ENCODE data around the gene IPCEF1.

Gene IPCEF1

DNA sequence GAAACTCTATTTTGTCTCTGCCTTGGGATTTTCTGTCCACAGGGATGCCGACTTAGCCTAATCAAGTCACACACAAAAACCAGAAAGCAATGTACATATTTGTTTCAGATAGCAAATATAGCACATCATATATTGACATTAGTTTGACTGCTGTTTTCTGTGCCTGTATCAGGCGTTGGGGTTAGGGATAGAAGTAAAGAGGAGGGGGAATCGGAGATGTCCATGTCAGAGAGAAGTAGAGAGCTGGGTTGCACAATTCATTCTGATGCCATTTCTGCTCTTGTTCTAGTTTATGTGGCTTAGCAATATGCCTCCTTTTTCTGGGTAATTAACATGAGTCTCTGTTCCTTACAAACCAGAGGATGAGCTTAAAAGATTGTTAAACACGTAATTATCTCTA is 14.7 kb upstream of the IPCEF1 start:
- Histone ChIP-seq H3K9me3 (ENCODE audit: control insufficient read depth, insufficient read depth, low read length) (no peaks in the 10 kb centered on the region), H3K27ac (ENCODE audit: low read depth, low read length) (no peak overlapping the region), H3K27me3 (ENCODE audit: control insufficient read depth, insufficient read depth, low read length) (no peaks in the 10 kb centered on the region), H3K4me3 (ENCODE audit: low read depth, low read length) (no peak overlapping the region), H3K4me1 (ENCODE audit: control insufficient read depth, insufficient read depth, low read length) (no peaks in the 10 kb centered on the region), H3K36me3 (ENCODE audit: control insufficient read depth, insufficient read depth, low read length) (no peaks in the 10 kb centered on the region), H3K9ac (ENCODE audit: low read depth, low read length) (no peak overlapping the region)

DNA sequence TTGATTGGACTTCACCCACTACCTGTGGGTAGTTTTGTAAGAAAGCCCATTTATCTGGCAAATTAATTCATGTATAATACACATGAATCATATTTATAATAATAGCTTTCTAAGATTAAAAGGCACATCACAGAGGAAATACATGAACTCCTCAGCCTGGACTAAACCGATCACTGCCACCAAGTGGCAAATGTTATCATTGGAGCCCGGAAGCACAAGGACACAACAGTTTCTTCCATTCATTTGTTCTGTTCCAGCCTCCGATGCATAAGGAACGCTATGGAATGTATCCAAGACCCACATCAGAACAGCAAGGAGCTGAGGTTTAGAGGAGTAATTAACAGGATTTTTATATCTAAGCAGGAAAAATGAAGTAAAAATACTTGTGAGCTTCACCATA is 13.9 kb upstream of the IPCEF1 start:
- H3K4me3 ChIP-seq (ENCODE audit: low read depth, low read length) = no peak overlapping the region
- no peak overlapping the region for H3K9ac ChIP-seq (ENCODE audit: low read depth, low read length)
- H3K9me3 ChIP-seq (ENCODE audit: control insufficient read depth, insufficient read depth, low read length) = no peaks in the 10 kb centered on the region
- no peaks in the 10 kb centered on the region for H3K36me3 ChIP-seq (ENCODE audit: control insufficient read depth, insufficient read depth, low read length)
- H3K27ac ChIP-seq (ENCODE audit: low read depth, low read length) = no peak overlapping the region
- no peaks in the 10 kb centered on the region for H3K27me3 ChIP-seq (ENCODE audit: control insufficient read depth, insufficient read depth, low read length)
- no peaks in the 10 kb centered on the region for H3K4me1 ChIP-seq (ENCODE audit: control insufficient read depth, insufficient read depth, low read length)

DNA sequence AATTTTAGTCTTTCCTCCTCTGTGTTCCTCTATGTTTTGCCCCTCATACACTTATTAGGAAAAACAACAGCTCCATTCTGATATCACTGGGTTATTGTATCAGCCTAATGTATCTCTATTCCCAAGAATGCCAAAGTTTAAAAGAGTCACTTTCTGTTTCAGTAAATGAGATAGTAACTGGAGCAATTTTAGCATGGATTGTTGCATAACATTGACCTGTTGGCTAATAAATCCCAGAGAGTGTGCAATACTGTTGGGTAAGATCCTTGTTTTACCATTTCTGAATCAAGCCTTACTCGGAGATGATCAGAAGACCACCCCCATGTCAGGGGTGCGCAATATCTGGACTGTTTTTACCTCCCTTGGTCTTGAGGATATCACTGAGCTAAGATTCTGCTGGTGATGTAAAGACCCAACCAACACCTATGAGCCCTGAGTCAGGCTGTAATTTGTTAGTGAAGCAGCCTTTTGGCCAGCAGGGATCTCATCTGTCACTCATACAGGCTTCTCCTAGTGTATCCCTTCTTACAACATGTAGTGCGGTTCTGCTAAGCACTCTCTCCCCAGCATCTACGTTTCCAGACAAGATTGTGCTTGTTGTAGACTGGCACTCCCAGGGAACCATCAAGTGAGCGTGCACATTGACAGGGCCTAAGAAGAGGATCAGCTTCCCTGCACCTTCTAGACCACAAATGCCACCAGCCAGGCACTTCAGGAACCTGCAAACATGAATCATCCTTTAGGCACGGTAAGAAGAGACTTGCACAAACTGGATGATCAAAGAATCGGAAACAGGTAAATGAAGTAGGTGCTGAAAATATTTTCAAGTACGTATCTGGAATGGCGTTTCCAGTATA is 11.5 kb upstream of the IPCEF1 start:
- Histone ChIP-seq H3K4me1 (ENCODE audit: control insufficient read depth, insufficient read depth, low read length) (no peaks in the 10 kb centered on the region), H3K9ac (ENCODE audit: low read depth, low read length) (no peak overlapping the region), H3K27ac (ENCODE audit: low read depth, low read length) (no peak overlapping the region), H3K9me3 (ENCODE audit: control insufficient read depth, insufficient read depth, low read length) (no peaks in the 10 kb centered on the region), H3K36me3 (ENCODE audit: control insufficient read depth, insufficient read depth, low read length) (no peaks in the 10 kb centered on the region), H3K27me3 (ENCODE audit: control insufficient read depth, insufficient read depth, low read length) (no peaks in the 10 kb centered on the region), H3K4me3 (ENCODE audit: low read depth, low read length) (no peak overlapping the region)

DNA sequence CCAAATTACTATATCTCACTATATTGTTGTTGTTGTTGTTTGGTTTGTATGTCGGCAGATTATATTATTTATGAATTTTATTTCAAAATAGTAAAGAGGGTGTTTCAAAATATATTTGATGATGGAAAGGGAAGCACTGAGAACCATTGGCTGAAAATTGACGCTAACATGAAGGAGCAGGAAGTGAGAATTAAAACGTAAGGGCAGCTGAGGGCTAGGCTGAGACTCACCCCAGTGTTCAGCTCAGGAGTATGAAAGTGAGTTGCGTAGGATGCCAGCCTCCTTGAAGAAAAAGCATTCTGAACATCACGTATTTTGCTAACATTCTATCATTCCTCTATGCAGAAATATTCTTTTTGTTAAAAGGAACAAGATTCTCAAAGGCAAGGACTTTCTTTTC is 10.7 kb upstream of the IPCEF1 start:
- no peaks in the 10 kb centered on the region for H3K9me3 ChIP-seq (ENCODE audit: control insufficient read depth, insufficient read depth, low read length)

DNA sequence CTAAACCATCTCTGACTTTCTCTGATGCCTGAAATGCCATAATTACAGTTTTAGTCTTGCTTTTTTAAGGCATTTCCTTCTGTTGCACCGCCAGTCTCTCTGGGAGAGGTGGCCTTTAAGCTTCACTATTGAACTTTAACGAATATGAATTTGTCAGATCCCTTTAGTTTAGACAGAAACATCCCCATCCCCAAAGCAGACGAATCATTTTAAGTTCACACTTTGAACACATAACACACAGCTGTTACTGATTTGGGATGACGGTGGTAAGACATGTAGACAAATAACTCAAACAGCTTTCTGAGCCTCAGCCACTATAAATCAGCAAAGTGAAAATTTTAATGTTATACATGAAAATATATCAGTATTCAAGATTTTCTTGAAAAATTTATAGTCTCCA is 7.2 kb upstream of the IPCEF1 start:
- Histone ChIP-seq H3K27ac (ENCODE audit: low read depth, low read length) (no peak overlapping the region), H3K4me3 (ENCODE audit: low read depth, low read length) (no peak overlapping the region), H3K4me1 (ENCODE audit: control insufficient read depth, insufficient read depth, low read length) (no peaks in the 10 kb centered on the region), H3K27me3 (ENCODE audit: control insufficient read depth, insufficient read depth, low read length) (no peaks in the 10 kb centered on the region), H3K9ac (ENCODE audit: low read depth, low read length) (no peak overlapping the region), H3K36me3 (ENCODE audit: control insufficient read depth, insufficient read depth, low read length) (no peaks in the 10 kb centered on the region), H3K9me3 (ENCODE audit: control insufficient read depth, insufficient read depth, low read length) (no peaks in the 10 kb centered on the region)

More for the DNA sequence above, 10.7 kb upstream of the IPCEF1 start:
- H3K36me3 ChIP-seq (ENCODE audit: control insufficient read depth, insufficient read depth, low read length) = no peaks in the 10 kb centered on the region
- no peaks in the 10 kb centered on the region for H3K4me1 ChIP-seq (ENCODE audit: control insufficient read depth, insufficient read depth, low read length)
- no peaks in the 10 kb centered on the region for H3K27me3 ChIP-seq (ENCODE audit: control insufficient read depth, insufficient read depth, low read length)
- no peak overlapping the region for H3K9ac ChIP-seq (ENCODE audit: low read depth, low read length)
- H3K27ac ChIP-seq (ENCODE audit: low read depth, low read length) = no peak overlapping the region
- no peak overlapping the region for H3K4me3 ChIP-seq (ENCODE audit: low read depth, low read length)

DNA sequence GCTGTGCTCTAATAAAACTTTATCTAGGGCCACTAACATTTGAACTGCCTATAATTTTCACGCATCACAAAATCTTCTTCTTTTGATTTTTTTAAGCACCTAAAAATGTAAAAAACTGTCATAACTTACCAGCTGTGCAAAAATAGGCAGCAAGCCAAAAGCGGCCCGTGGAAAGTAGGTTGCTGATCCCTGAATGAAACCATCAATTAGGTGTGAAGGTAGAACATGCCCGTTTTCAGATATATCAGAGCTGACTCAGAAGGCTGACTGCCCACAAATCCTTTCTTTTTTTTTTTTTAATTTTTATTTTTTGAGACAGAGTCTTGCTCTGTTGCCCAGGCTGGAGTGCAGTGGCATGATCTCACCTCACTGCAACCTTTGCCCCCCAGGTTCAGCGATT is 4.9 kb upstream of the IPCEF1 start:
- no peak overlapping the region for H3K4me3 ChIP-seq (ENCODE audit: low read depth, low read length)
- H3K9me3 ChIP-seq (ENCODE audit: control insufficient read depth, insufficient read depth, low read length) = no peaks in the 10 kb centered on the region
- no peaks in the 10 kb centered on the region for H3K36me3 ChIP-seq (ENCODE audit: control insufficient read depth, insufficient read depth, low read length)
- H3K27ac ChIP-seq (ENCODE audit: low read depth, low read length) = no peak overlapping the region
- H3K27me3 ChIP-seq (ENCODE audit: control insufficient read depth, insufficient read depth, low read length) = no peaks in the 10 kb centered on the region
- no peak overlapping the region for H3K9ac ChIP-seq (ENCODE audit: low read depth, low read length)
- no peaks in the 10 kb centered on the region for H3K4me1 ChIP-seq (ENCODE audit: control insufficient read depth, insufficient read depth, low read length)

DNA sequence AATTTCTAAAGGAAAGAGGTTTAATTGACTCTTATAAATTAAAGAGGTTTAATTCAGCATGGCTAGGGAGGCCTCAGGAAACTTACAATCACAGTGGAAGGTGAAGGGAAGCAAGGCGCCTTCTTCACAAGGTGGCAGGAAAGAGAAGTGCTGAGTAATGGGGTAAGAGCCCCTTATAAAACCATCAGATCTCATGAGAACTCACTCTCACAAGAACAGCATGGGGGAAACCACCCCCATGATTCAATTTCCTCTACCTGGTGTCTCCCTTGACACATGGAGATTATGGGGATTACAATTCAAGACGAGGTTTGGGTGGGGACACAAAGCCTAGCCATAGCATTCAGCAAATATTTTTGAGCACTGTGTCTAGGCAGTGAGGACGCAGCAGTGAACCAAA is 3.9 kb upstream of the IPCEF1 start:
- no peaks in the 10 kb centered on the region for H3K36me3 ChIP-seq (ENCODE audit: control insufficient read depth, insufficient read depth, low read length)
- H3K27me3 ChIP-seq (ENCODE audit: control insufficient read depth, insufficient read depth, low read length) = no peaks in the 10 kb centered on the region
- H3K9ac ChIP-seq (ENCODE audit: low read depth, low read length) = no peak overlapping the region
- no peaks in the 10 kb centered on the region for H3K4me1 ChIP-seq (ENCODE audit: control insufficient read depth, insufficient read depth, low read length)
- no peak overlapping the region for H3K4me3 ChIP-seq (ENCODE audit: low read depth, low read length)
- no peaks in the 10 kb centered on the region for H3K9me3 ChIP-seq (ENCODE audit: control insufficient read depth, insufficient read depth, low read length)
- no peak overlapping the region for H3K27ac ChIP-seq (ENCODE audit: low read depth, low read length)

DNA sequence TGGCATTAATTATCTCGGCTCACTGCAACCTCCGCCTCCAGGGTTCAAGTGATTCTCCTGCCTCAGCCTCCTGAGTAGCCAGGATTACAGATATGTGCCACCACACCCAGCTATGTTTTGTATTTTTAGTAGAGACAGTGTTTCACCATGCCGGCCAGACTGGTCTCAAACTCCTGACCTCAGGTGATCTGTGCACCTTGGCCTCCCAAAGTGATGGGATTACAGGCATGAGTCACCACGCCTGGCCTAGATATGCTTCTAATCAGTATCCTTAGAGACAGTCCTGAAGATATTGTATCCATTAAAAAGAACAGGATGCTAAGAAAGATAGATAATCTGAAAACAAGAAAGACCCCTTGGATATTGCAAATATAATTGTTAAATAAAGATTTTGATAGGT is 3.1 kb upstream of the IPCEF1 start:
- H3K36me3 ChIP-seq (ENCODE audit: control insufficient read depth, insufficient read depth, low read length) = no peaks in the 10 kb centered on the region
- no peak overlapping the region for H3K9ac ChIP-seq (ENCODE audit: low read depth, low read length)
- H3K4me3 ChIP-seq (ENCODE audit: low read depth, low read length) = no peak overlapping the region
- H3K9me3 ChIP-seq (ENCODE audit: control insufficient read depth, insufficient read depth, low read length) = no peaks in the 10 kb centered on the region
- H3K27ac ChIP-seq (ENCODE audit: low read depth, low read length) = no peak overlapping the region
- no peaks in the 10 kb centered on the region for H3K4me1 ChIP-seq (ENCODE audit: control insufficient read depth, insufficient read depth, low read length)
- no peaks in the 10 kb centered on the region for H3K27me3 ChIP-seq (ENCODE audit: control insufficient read depth, insufficient read depth, low read length)

DNA sequence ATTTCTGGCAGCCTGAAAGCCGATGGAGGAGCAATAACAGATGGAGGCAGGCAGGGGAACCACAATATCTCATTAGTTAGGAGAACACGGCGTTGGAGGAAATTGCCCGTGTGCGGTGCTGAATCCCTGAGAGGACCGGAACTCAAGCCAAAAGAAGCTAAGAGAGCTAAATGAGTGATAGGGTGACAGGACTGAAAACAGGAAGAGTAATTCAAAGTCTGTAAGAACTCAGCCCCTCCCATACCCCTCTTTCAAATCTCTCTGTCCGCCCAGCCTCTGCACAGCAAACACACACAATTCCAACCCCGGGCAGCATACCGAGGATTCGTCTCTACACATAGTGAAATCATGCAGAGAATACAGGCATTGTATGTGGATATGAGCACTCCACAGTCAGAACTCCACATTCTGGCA is 2.6 kb upstream of the IPCEF1 start:
- H3K9ac ChIP-seq (ENCODE audit: low read depth, low read length) = no peak overlapping the region
- H3K4me3 ChIP-seq (ENCODE audit: low read depth, low read length) = no peak overlapping the region
- no peaks in the 10 kb centered on the region for H3K9me3 ChIP-seq (ENCODE audit: control insufficient read depth, insufficient read depth, low read length)
- H3K36me3 ChIP-seq (ENCODE audit: control insufficient read depth, insufficient read depth, low read length) = no peaks in the 10 kb centered on the region
- H3K27ac ChIP-seq (ENCODE audit: low read depth, low read length) = no peak overlapping the region
- H3K27me3 ChIP-seq (ENCODE audit: control insufficient read depth, insufficient read depth, low read length) = no peaks in the 10 kb centered on the region
- no peaks in the 10 kb centered on the region for H3K4me1 ChIP-seq (ENCODE audit: control insufficient read depth, insufficient read depth, low read length)

DNA sequence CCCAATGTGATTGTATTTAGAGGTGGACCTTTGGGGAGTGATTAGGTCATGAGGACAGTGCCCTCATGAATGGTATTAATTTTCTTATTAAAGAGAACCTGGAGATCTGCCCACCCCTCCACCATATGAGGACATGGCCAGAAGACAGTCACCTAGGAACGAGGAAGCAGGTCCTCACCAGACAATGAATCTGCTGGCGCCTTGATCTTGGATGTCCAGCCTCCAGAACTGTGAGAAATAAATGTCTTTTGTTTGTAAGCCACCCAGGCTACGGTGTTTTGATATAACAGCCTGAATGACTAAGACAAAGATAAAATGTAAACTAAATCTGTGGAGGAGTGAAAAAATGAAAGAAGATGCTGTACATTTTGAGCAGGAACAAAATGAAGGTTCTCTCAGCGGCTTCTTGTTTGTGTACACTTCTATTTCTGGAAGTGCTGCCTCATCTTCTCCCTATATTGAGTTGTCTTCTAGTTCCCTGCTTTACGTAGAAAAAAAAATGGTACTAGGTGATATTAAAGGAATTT is 1.5 kb upstream of the IPCEF1 start:
- no peaks in the 10 kb centered on the region for H3K27me3 ChIP-seq (ENCODE audit: control insufficient read depth, insufficient read depth, low read length)
- no peak overlapping the region for H3K9ac ChIP-seq (ENCODE audit: low read depth, low read length)
- H3K36me3 ChIP-seq (ENCODE audit: control insufficient read depth, insufficient read depth, low read length) = no peaks in the 10 kb centered on the region
- no peaks in the 10 kb centered on the region for H3K4me1 ChIP-seq (ENCODE audit: control insufficient read depth, insufficient read depth, low read length)
- H3K27ac ChIP-seq (ENCODE audit: low read depth, low read length) = no peak overlapping the region
- no peaks in the 10 kb centered on the region for H3K9me3 ChIP-seq (ENCODE audit: control insufficient read depth, insufficient read depth, low read length)
- no peak overlapping the region for H3K4me3 ChIP-seq (ENCODE audit: low read depth, low read length)

DNA sequence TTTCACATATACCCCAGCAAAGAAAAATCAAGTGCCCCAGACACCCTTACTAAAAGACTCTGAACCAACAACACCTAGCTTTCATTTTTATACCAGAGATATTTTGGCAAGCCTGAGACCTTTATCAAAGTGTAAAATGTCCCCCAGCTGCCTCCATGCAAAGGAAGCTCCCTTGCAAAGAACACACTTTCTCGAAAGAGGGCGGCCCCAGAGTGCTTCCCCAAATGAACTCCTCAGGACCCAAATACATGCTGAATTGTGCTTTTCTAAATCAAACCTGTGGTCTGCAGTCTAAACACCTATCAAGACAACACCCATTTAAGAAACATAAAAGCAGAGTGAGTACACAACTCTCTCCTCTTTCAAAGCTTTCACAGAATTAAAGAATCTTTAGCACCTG is 490 bp downstream of the IPCEF1 start:
- no peak overlapping the region for H3K9ac ChIP-seq (ENCODE audit: low read depth, low read length)
- H3K27ac ChIP-seq (ENCODE audit: low read depth, low read length) = no peak overlapping the region
- no peaks in the 10 kb centered on the region for H3K4me1 ChIP-seq (ENCODE audit: control insufficient read depth, insufficient read depth, low read length)

More for the DNA sequence above, 490 bp downstream of the IPCEF1 start:
- H3K36me3 ChIP-seq (ENCODE audit: control insufficient read depth, insufficient read depth, low read length) = no peaks in the 10 kb centered on the region
- no peaks in the 10 kb centered on the region for H3K9me3 ChIP-seq (ENCODE audit: control insufficient read depth, insufficient read depth, low read length)
- no peak overlapping the region for H3K4me3 ChIP-seq (ENCODE audit: low read depth, low read length)
- H3K27me3 ChIP-seq (ENCODE audit: control insufficient read depth, insufficient read depth, low read length) = no peaks in the 10 kb centered on the region

Data from HUES48 (cell line).